C4-2B (cell line): Measurements from ENCODE around the gene FANK1.
"Not testable (repeated sequence)": the region's sequence is repeated elsewhere in the genome, so short reads cannot be mapped to it uniquely, and the experiment has no call there.

Source experiments
- ZFX ChIP-seq: fragments of 450-650 bp; IDR thresholded peaks from 2 replicates; pipeline ENCODE4 v1.6.1; 2017
- TF ChIP-seq, protein P1 (sequence below): fragments of 450-650 bp; conservative IDR thresholded peaks from 2 replicates; pipeline ENCODE4 v1.5.1; 2017; ENCODE audit warnings: mild to moderate bottlenecking

GRCh38 chr10:125908813-125909212, 12.4 kb downstream of the FANK1 start:
- TF ChIP-seq, protein P1, sequence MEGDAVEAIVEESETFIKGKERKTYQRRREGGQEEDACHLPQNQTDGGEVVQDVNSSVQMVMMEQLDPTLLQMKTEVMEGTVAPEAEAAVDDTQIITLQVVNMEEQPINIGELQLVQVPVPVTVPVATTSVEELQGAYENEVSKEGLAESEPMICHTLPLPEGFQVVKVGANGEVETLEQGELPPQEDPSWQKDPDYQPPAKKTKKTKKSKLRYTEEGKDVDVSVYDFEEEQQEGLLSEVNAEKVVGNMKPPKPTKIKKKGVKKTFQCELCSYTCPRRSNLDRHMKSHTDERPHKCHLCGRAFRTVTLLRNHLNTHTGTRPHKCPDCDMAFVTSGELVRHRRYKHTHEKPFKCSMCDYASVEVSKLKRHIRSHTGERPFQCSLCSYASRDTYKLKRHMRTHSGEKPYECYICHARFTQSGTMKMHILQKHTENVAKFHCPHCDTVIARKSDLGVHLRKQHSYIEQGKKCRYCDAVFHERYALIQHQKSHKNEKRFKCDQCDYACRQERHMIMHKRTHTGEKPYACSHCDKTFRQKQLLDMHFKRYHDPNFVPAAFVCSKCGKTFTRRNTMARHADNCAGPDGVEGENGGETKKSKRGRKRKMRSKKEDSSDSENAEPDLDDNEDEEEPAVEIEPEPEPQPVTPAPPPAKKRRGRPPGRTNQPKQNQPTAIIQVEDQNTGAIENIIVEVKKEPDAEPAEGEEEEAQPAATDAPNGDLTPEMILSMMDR, result not testable (repeated sequence)
- TF ChIP-seq ZFX, result not testable (repeated sequence)
